Measurements from ENCODE around the gene TBC1D13. TPM values are rescaled to one million over a fixed set of nuclear protein-coding genes. Genes with fewer than 3 reads are reported as not detected.
"Not testable (repeated sequence)": the region's sequence is repeated elsewhere in the genome, so short reads cannot be mapped to it uniquely, and the experiment has no call there.

TBC1D13 gene
- total and polyA plus RNA-seq, 10 of the 15 experiments (the other 5 are each of a cell fraction or from before 2014, with no cell fraction given) = 3.0 to 23.1 (median 16.5) TPM

- no peak overlapping the region for H2AFZ ChIP-seq (ENCODE audit: control insufficient read depth, low read depth, low read length)
- CTCF ChIA-PET = no interaction called here
- H3K79me2 ChIP-seq (ENCODE audit: control insufficient read depth, insufficient read depth, low read length) = no peaks in the 10 kb centered on the region
- no peaks in the 10 kb centered on the region for H3K27me3 ChIP-seq (replicated peaks in 1 of 2; ENCODE audit: control insufficient read depth in 2 of 2, insufficient read depth in 2 of 2, low read length in 1 of 2)
- H3K9ac ChIP-seq (ENCODE audit: control insufficient read depth, insufficient read depth, low read length) = no peak overlapping the region
- ATAC-seq (no peak), DNase-seq (ENCODE audit: low read depth, low spot score) (no peak), FAIRE-seq (no peak)
- RAD21 ChIA-PET (ENCODE audit: unreplicated experiment) = interaction anchor here (0.7 kb wide), 1 partner anchor 80 kb away, joined by 5 read pairs; no protein-coding TSS in a partner anchor
- no peaks in the 10 kb centered on the region for H3K4me1 ChIP-seq (ENCODE audit: control insufficient read depth, insufficient read depth, low read length)
- 88% methylated on average over 1 of the region's 1 CpG for WGBS (ENCODE audit: insufficient coverage, insufficient replicate concordance, low lambda C conversion rate, missing lambda C conversion rate)
- H4K20me1 ChIP-seq (ENCODE audit: control insufficient read depth, insufficient read depth) = no peaks in the 10 kb centered on the region
- no peak for TF ChIP-seq ZNF24 (IDR thresholded peaks at IDR 0.05)
- no peak for TF ChIP-seq USF2 (IDR thresholded peaks at IDR 0.05; ENCODE audit: borderline replicate concordance, low read depth, low read length)
- no peak for TF ChIP-seq MAX (IDR thresholded peaks at IDR 0.05; ENCODE audit: low read depth, low read length)
- TF ChIP-seq PBX3 (IDR thresholded peaks at IDR 0.05; ENCODE audit: insufficient replicate concordance, low read depth, low read length) = no peak
- TF ChIP-seq ZNF687 (IDR thresholded peaks at IDR 0.05) = no peak
- TF ChIP-seq RUNX3 (IDR thresholded peaks at IDR 0.05; ENCODE audit: low read length) = no peak
- no TSS peak for BruUV-seq (replicated peaks)
- H3K9me3 ChIP-seq (replicated peaks; ENCODE audit: control insufficient read depth, insufficient read depth, low read length) = no peaks in the 10 kb centered on the region; the same call in 1 of the 3 replicates
- no peak overlapping the region for H3K27ac ChIP-seq (ENCODE audit: control insufficient read depth, insufficient read depth)
- no peak overlapping the region for H3K4me3 ChIP-seq
- SMC1A ChIA-PET (ENCODE audit: uncharacterized antibody, unreplicated experiment) = interaction anchor here (1.2 kb wide), 1 partner anchor 78 kb away, joined by 3 read pairs; no protein-coding TSS in a partner anchor
- POLR2A ChIA-PET = no interaction called here
- in situ Hi-C loops (cut with MboI) (no loop called here), intact Hi-C loops (cut with micrococcal nuclease; ENCODE audit: unreplicated experiment) (no loop called here)
- H3K4me2 ChIP-seq (ENCODE audit: control insufficient read depth, insufficient read depth) = no peak overlapping the region
- H3K36me3 ChIP-seq (ENCODE audit: control insufficient read depth in 2 of 2, insufficient read depth in 2 of 2, low read length in 1 of 2) = no peaks in the 10 kb centered on the region
These were observed 60.8 kb downstream of the TBC1D13 start for GRCh38 chr9:128847803-128848202.

- H2AFZ ChIP-seq (ENCODE audit: control insufficient read depth, low read depth, low read length); DNase-seq (ENCODE audit: low read depth, low spot score); SMC1A ChIA-PET (ENCODE audit: uncharacterized antibody, unreplicated experiment); BruUV-seq (replicated peaks); H3K79me2 ChIP-seq (ENCODE audit: control insufficient read depth, insufficient read depth, low read length); H4K20me1 ChIP-seq (ENCODE audit: control insufficient read depth, insufficient read depth); in situ Hi-C loops (cut with MboI); H3K9me3 ChIP-seq (replicated peaks; ENCODE audit: control insufficient read depth, insufficient read depth, low read length); ATAC-seq; POLR2A ChIA-PET; H3K36me3 ChIP-seq (ENCODE audit: control insufficient read depth in 2 of 2, insufficient read depth in 2 of 2, low read length in 1 of 2); H3K4me2 ChIP-seq (ENCODE audit: control insufficient read depth, insufficient read depth); H3K4me3 ChIP-seq; RAD21 ChIA-PET (ENCODE audit: unreplicated experiment); FAIRE-seq; H3K4me1 ChIP-seq (ENCODE audit: control insufficient read depth, insufficient read depth, low read length); H3K9ac ChIP-seq (ENCODE audit: control insufficient read depth, insufficient read depth, low read length); intact Hi-C loops (cut with micrococcal nuclease; ENCODE audit: unreplicated experiment); CTCF ChIA-PET; H3K27ac ChIP-seq (ENCODE audit: control insufficient read depth, insufficient read depth); H3K27me3 ChIP-seq (replicated peaks in 1 of 2; ENCODE audit: control insufficient read depth in 2 of 2, insufficient read depth in 2 of 2, low read length in 1 of 2): not testable (repeated sequence)
- 87% methylated on average over 10 of the region's 10 CpGs for WGBS (ENCODE audit: insufficient coverage, insufficient replicate concordance, low lambda C conversion rate, missing lambda C conversion rate)
These were observed 64.0 kb downstream of the TBC1D13 start for GRCh38 chr9:128851024-128851423.
